GM19372 (cell line): ENCODE data around the gene SRD5A1.

Experiments used
- ATAC-seq: cut with Tn5 transposase; IDR thresholded peaks from one replicate; pipeline ENCODE4 v1.9.1; 2021; ENCODE audit warnings: mild to moderate bottlenecking, low read depth, moderate library complexity; ENCODE audit not compliant: unreplicated experiment

The SRD5A1 gene

GRCh38 chr5:6680922-6681321 lies 47.7 kb downstream of the SRD5A1 start:
- ATAC-seq: no peak

DNA sequence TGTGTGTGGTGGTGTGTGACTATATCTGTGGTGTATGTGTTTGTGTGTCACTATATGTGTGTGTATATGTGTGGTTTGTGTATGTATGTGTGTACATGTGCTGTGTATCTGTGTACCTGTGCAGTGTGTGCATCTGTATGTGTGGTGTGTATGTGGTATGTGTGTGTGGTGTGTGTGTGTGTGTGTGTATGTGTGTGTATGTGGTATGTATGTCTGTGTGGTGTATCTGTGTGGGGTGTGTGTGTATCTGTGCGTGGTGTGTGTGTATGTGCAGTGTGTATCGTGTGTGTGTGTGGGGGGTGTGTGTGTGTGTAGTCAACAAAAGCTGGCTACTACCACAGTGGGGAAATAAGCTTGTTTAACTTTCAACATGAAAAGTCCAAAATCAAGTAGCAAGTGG lies 48.4 kb downstream of the SRD5A1 start:
- ATAC-seq: no peak

- no peak for ATAC-seq
Measured at GRCh38 chr5:6682239-6682638, 49.0 kb downstream of the SRD5A1 start.

DNA sequence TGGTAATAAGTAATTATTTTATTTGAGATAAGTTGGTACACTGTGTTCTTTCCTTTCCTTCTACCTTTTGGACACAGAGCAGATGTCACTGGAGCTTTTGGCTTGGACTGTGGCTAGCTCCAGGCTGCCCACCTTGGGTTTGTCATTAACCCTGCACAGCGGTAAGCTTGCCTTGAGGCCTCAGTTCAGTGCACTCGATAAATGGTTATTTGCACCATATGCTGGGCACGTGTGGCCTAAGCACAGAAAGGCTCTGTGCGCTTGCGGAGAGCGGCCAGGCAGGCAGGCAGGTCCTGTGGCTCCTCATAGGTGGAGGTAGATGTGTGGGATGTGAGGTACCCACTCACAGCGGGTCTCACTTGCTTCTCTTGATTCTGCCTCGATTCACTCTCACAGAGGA lies 50.0 kb downstream of the SRD5A1 start:
- no peak for ATAC-seq

GRCh38 chr5:6684075-6684474 lies 50.8 kb downstream of the SRD5A1 start:
- ATAC-seq: no peak

DNA sequence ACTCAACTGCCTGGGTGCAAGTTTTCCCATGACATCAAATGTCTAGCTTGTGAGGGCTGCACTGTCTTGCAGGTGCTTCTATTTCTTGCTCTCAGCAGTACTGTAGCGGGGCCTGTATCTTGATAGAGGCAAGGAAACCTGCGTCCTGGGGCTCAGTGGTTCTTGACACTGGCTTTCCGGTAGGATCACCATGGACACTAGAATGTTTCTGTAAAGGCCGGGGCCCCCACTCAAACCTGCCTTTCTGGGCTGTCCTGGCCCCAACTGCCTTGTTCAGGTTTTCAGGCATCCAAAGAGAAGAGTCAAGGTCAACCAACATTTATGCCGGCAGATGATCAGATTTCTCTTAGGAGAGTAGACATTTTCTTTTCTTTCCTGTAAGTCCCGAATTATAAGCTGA lies 53.3 kb downstream of the SRD5A1 start:
- no peak for ATAC-seq

DNA sequence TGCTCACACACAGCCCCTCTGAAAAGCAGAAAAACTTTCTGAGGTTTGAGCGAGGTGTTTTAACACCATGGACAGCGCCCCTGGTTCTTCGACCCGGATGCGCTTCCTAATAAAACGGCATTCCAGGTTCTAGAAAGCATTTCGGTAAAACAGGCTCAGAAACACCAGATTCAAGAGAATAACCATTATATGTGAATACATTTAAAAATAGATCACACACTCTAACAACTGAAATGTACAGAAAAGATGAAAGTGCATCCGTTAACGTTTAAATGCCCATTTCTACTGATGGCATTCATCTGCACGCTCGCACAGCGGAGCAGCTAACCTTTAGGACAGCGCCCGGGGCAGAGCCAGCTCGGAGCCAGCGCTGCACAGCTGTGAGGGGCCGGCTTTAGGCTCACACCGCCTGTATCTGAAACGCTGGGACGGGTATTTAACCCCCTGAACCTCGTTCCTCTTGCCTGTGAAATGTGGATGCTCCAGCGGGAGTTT lies 53.7 kb downstream of the SRD5A1 start:
- no peak for ATAC-seq

GRCh38 chr5:6687505-6687904 lies 54.3 kb downstream of the SRD5A1 start:
- ATAC-seq: no peak

GRCh38 chr5:6692906-6693305 lies 59.7 kb downstream of the SRD5A1 start:
- no peak for ATAC-seq

DNA sequence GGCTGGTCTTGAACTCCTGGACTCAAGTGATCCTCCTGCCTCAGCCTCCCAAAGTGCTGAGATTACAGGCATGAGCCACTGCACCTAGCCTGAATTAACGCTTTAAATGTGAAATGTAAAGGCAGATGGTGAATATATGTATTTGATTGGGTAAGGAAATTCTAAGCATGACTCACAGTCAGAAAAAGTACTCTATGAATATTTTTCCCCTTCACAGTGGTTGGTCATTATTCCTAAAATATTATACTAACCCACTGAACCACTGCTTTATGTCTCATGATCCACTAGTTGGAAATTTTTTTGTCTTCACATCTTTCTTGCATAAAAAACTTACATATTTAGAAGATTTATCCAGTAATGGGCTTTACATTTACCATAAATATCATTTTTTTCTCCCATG lies 65.5 kb downstream of the SRD5A1 start:
- ATAC-seq: no peak

DNA sequence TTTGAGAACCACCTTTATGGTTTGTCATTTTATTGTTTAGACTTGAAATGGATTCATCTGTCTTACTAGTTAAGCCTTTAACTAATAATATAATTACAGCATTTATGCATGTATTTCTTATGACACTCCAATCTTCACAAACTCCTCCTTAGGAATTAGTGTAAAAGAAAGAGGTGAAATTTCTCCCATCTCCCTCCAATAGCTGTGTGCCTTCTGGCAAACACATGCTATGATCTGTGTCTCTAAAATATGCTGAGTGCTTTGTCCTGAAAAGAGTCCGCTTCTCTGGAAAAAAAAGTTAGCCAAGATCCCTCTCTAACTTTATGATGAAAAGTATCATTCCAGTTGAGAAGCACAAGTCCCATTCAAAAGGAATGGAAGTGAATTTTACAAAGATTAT lies 66.1 kb downstream of the SRD5A1 start:
- ATAC-seq: no peak

GRCh38 chr5:6700074-6700684 lies 66.9 kb downstream of the SRD5A1 start:
- no peak for ATAC-seq

GRCh38 chr5:6700685-6701355 lies 67.6 kb downstream of the SRD5A1 start:
- ATAC-seq: no peak

GRCh38 chr5:6701491-6701890 lies 68.3 kb downstream of the SRD5A1 start:
- no peak for ATAC-seq

GRCh38 chr5:6702633-6703032 lies 69.4 kb downstream of the SRD5A1 start:
- no peak for ATAC-seq

DNA sequence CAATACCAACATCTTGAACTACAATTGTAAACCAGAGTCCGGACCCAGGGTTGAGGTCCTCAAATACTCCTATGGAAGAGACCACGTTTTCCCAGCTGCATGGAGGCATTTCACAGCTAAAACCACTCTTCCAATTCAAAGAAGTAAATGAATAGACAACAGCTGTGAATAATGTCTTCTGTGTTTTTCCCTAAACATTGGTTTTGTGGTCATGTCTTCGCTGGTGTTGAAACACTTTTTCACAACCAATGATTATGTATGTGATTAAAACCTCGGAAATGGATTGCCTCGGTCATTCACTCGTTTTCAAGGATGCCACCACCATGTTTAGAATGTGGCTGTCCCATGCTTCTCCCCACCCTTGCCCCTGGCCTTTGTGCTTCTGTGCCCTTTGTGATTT lies 70.6 kb downstream of the SRD5A1 start:
- no peak for ATAC-seq

GRCh38 chr5:6704361-6704851 lies 71.2 kb downstream of the SRD5A1 start:
- no peak for ATAC-seq

DNA sequence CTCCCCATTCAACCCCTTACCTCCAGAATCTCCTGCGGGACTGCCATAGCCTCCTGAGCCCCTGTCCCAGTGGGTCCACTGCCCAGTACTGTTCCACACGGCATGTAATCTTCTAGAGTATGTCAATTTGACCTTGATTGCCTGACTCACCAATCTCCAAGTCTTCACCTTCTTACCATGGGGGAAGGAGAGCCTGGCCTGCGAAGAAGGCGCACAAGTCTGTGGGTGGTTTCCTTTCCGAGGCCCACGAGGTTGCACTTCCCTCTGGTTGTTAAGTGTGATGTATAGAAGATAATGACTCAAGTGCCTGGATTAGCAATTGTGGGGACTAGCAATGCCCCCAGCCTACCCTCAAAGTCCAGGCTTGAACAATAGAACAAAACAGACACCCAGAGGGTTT lies 71.8 kb downstream of the SRD5A1 start:
- ATAC-seq: peak; percentile 93

GRCh38 chr5:6705959-6706358 lies 72.7 kb downstream of the SRD5A1 start:
- no peak for ATAC-seq

GRCh38 chr5:6707852-6708251 lies 74.6 kb downstream of the SRD5A1 start:
- ATAC-seq: no peak

DNA sequence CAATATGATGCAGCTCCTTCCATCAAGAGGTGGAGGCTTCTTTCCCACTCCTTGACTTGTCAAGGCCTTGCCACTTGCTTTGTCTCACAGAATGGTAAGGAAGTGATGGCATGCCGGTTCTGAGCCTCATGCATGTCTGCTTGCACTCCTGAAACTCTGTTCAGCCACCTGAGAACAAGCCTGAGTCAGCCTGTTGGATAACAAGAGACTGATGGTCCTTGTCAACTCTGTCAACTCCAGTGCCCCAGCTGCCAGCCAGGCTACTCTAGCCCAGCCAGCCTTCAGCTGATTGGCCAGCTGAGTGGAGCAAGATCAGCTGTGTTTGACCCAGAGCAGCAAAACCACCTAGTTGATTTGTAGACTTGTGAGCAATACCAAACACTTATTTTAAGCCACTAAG lies 75.6 kb downstream of the SRD5A1 start:
- ATAC-seq: no peak

DNA sequence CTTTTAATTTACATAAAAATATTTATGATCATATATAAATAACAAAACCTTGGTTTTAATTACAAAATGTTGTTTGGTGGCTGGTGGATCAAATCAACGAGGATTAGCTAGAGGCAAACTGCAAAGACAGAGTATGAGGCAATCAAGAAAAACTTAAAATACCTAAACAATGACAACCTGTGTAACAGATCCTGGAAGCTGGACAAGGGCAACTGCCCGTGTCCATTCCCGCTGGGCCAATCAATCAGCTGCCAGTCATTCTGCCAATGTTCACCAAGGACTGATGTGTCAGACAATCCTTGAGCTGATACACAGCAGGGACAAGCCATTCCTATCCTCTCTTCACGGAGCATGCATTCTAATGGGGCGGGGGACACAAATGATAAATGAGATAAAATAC lies 76.8 kb downstream of the SRD5A1 start:
- ATAC-seq: no peak
